Astrocyte of the cerebellum (primary cell): ENCODE measurements around the gene C1orf174.

ENCODE experiments used
- DNase-seq: peaks from one replicate; pipeline ENCODE4 v3.0.0-alpha.2; 2011; ENCODE audit warnings: low read depth
- H3K4me3 ChIP-seq: 2 replicates; pipeline ENCODE4 v1.5.1; 2011; ENCODE audit warnings: mild to moderate bottlenecking, low read depth, low read length, moderate library complexity
- in situ Hi-C: cut with HindIII; loops from 2 replicates; pipeline ENCODE4 v1.10.0; 2017; ENCODE audit warnings: low sequenced_read_pairs
- TF ChIP-seq, protein P1 (sequence below): IDR thresholded peaks from 2 replicates; pipeline ENCODE4 v1.5.1; 2012; ENCODE audit warnings: low read length, low read depth, moderate library complexity, mild to moderate bottlenecking; ENCODE audit errors: missing control alignments

C1orf174 gene

GRCh38 chr1:3874736-3875135 lies 25.3 kb downstream of the C1orf174 start:
- in situ Hi-C loops: no loop called here

GRCh38 chr1:3872546-3872945 lies 27.5 kb downstream of the C1orf174 start:
- in situ Hi-C loops: no loop called here

More at GRCh38 chr1:3874736-3875135, 25.3 kb downstream of the C1orf174 start:
- TF ChIP-seq, protein P1, sequence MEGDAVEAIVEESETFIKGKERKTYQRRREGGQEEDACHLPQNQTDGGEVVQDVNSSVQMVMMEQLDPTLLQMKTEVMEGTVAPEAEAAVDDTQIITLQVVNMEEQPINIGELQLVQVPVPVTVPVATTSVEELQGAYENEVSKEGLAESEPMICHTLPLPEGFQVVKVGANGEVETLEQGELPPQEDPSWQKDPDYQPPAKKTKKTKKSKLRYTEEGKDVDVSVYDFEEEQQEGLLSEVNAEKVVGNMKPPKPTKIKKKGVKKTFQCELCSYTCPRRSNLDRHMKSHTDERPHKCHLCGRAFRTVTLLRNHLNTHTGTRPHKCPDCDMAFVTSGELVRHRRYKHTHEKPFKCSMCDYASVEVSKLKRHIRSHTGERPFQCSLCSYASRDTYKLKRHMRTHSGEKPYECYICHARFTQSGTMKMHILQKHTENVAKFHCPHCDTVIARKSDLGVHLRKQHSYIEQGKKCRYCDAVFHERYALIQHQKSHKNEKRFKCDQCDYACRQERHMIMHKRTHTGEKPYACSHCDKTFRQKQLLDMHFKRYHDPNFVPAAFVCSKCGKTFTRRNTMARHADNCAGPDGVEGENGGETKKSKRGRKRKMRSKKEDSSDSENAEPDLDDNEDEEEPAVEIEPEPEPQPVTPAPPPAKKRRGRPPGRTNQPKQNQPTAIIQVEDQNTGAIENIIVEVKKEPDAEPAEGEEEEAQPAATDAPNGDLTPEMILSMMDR: no peak
- no peak overlapping the region for H3K4me3 ChIP-seq
- no peak for DNase-seq

GRCh38 chr1:3871451-3871805 lies 28.6 kb downstream of the C1orf174 start:
- no peak overlapping the region for H3K4me3 ChIP-seq
- in situ Hi-C loops: no loop called here
- TF ChIP-seq, protein P1: no peak
- DNase-seq: no peak

More at GRCh38 chr1:3872546-3872945, 27.5 kb downstream of the C1orf174 start:
- TF ChIP-seq, protein P1: no peak
- DNase-seq: no peak
- no peak overlapping the region for H3K4me3 ChIP-seq

DNA sequence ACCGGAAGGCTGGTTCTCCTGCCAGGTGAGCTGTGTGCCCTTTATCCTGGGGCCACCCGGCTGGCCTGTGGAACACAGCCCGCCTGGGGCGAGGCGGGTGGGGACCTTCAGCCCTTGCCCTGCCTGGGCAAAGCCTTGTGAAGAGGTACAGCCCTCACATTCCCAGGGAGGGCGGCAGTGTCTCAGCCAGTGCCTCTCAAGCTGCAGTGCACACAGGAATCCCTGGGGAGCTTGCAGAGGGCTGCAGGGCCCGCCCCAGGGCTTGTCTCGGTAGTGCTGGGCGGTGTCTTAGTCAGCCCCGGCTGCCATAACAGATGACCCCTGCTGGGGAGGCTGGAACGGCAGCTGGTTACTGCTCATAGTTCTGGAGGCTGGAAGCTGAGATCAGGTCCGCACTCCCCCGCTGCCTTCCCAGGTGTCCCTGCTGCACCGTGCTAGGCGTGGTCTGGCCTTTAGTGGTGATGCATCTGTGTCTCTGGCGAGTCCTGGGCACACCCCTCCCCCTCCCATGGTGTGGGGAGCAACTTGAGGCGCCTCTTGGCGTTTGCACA lies 30.2 kb downstream of the C1orf174 start:
- H3K4me3 ChIP-seq: no peak overlapping the region
- TF ChIP-seq, protein P1: no peak
- in situ Hi-C loops: no loop called here
- DNase-seq: no peak

DNA sequence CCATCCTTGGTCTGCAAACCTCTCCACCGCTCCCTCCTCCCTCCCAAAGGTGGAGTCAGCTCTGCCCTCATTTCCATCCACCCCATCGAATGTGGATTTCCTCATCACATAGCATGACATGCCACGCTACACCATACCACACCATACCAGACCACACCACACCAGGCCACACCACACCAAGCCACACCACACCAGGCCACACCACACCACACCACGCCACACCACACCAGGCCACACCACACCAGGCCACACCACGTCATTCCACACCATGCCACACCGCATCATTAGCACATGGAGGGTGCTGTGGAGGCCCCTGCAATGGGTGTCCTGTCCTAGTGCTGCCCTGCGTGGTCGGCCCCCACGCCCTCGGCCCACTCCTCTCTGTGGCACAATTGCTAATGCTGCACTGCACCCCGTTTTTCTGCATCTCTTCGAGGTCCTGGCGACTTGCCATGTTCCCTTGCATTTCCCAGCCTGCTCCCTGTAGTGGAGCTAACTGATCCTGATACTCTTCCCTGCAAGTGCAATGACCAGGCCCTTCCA lies 31.5 kb downstream of the C1orf174 start:
- no peak overlapping the region for H3K4me3 ChIP-seq
- in situ Hi-C loops: no loop called here
- DNase-seq: no peak
- TF ChIP-seq, protein P1: no peak

- DNase-seq: no peak
- H3K4me3 ChIP-seq: no peak overlapping the region
- TF ChIP-seq, protein P1: no peak
- in situ Hi-C loops: no loop called here
Observed at GRCh38 chr1:3865606-3866160, 34.4 kb downstream of the C1orf174 start.
